GM21515 (cell line): Measurements from ENCODE around the gene TPCN1.
"Not testable (repeated sequence)": the region's sequence is repeated elsewhere in the genome, so short reads cannot be mapped to it uniquely, and the experiment has no call there.

Source experiments
- ATAC-seq: cut with Tn5 transposase; IDR thresholded peaks from one replicate; pipeline ENCODE4 v1.9.1; 2021; ENCODE audit not compliant: unreplicated experiment

TPCN1 gene

GRCh38 chr12:113196582-113196981, 24.7 kb upstream of the TPCN1 start:
- ATAC-seq: no peak

DNA sequence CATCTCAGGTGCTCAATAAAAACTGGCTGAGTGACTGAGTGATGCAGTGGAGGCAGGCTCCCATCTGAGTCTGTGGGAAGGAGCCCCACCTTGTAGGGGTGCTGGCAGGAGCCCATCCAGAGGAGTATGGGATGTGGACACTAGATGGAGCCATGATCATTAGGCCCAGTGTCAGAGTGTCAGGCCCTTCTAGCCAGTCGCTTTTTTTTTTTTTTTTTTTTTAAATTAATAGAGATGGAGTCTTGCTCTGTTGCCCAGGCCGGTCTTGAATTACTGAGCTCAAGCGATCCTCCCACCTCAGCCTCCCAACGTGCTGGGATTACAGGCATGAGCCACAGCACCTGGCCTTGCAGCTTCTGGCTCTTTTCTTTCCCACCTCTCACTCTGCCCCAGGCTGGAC, 24.3 kb upstream of the TPCN1 start:
- ATAC-seq: peak; percentile 79

- ATAC-seq: no peak
These were observed 23.7 kb upstream of the TPCN1 start for GRCh38 chr12:113197518-113198077.

GRCh38 chr12:113198296-113198695, 23.0 kb upstream of the TPCN1 start:
- no peak for ATAC-seq

DNA sequence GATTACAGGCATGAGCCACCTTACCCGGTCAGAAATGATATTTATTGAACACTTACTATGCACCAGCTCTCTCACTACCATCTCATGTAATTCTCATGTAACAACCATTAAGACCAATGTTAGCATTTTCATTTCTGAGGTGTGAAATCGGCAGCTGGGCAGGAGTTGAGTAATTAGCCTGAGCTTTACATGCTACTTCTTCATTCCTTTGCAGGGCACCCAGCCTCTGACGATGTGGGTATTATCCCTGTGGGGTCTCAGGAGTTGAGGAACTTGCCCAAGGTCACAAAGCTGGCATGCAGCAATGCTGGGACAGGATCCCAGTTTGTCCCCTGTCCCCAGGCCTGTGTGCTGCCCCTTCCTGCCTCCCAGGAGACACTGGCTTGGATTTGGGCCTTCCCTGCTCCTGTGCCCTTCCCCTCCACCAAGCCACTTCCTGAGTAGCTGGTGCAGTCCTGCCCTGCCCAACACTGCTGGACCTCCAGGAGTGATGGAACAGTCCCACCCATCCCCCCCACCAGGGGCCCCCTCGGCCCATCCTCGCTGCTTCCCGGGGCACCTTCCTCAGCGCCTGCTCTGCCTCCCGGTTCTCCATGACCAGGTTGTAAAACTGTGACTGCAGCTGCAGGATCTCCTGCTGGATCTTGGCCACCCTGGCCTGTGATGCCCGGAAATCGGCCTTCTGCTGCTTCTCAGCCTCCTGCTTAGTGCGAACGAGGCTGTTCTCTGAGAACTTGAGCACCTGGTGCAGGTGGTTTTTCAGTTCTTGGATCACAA, 21.1 kb upstream of the TPCN1 start:
- no peak for ATAC-seq

GRCh38 chr12:113201187-113202177, 19.8 kb upstream of the TPCN1 start:
- no peak for ATAC-seq

DNA sequence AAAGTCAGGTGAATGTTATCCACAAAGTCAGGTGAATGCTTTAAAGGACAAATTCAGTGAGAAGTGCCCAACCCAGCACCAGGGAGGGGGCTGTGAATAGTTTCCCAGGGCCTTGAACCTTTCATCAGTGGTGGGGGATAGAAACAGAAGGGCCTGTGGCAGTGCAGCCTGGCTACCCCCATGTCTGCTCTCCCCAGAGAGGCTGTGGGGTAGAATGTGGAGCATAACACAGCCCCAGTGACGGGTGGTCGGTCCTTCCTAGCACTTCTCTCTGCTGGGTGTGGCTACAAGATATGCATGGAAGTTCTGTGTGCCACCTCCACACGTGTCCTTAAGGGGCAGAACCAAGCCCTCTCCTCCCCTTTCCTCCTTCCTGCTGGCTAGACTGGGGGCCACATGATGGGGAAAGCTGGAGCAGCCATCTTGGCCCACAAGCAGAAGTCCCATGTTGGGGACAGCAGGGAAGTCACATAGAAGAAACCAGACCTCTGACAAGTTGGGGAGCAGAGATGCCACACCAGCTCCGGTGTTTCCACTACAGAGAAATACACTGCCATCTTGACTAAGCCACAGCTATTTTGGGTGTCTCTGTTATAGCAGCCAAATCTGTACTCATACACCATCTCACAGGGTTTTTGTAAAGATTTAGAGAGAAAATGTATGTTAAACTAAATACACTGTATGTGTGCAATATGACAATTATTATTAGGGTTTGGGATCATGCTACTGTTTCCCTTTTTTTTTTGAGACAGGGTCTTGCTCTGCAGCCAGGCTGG, 18.8 kb upstream of the TPCN1 start:
- no peak for ATAC-seq

DNA sequence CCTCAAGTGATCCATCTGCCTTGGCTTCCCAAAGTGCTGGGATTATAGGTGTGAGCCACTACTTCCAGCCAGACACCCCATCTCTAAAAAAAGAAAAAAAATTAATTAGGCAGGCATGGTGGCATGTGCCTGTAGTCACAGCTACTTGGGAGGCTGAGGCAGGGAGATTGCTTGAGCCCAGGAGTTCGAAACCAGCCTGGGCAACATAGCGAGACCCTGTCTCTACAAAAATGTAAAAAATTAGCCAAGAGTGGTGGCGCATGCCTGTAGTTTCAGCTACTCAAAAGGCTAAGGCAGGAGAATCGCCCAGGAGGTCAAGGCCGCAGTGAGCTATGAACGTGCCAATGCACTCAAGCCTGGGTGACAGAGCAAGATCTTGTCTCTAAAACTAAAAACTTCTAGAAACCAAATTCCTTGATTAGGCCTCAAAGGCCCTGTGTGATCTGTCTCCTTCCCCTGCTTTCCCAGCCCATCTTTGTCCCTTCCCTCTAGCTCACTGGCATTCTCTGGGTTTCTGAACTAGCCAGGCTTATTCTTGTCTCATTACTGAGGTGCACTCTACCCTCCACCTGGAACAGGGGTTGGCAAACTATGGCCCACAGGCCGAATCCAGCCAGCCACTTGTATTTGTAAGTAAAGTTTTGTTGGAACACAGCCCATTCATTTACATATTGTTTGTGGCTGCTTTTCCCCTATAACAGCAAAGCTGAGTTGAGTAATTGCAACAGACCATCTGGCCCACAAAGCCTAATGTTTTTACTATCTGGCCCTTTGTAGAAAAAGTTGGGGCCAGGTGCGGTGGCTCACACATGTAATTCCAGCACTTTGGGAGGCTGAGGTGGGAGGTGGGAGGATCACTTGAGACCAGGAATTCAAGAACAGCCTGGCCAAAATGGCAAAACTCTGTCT, 17.2 kb upstream of the TPCN1 start:
- no peak for ATAC-seq

DNA sequence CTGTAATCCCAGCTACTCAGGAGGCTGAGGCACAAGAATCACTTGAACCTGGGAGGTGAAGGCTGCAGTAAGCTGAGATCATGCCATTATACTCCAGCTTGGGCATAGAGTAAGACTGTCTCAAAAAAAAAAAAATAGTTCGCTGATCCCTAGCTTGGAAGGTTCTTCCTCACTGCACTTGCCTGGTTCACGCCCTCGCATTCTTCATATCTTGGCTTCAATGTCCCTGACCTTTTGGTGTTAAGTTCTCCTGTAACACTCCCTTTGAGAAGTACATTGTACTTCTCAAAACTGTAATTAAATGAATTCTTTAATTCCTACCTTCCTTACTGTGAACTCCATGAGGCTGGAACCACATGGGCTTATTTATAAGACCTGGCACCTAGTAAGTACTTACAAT, 16.5 kb upstream of the TPCN1 start:
- ATAC-seq: no peak

DNA sequence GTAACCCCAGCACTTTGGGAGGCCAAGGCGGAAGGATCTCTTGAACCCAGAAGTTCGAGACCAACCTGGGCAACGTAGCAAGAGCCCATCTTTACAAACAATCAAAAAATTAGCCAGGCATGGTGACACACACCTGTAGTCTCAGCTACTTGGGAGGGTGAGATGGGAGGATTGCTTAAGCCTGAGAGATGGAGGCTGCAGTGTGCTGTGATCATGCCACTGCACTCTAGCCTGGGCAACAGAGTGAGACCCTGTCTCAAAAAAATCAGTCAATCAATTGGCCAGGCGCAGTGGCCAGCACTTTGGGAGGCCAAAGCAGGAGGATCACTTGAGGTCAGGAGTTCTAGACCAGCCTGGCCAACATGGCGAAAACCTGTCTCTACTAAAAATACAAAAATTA, 14.5 kb upstream of the TPCN1 start:
- ATAC-seq: not testable (repeated sequence)

GRCh38 chr12:113207613-113208040, 13.6 kb upstream of the TPCN1 start:
- ATAC-seq: peak; percentile 5

- ATAC-seq: peak; percentile 83
These were observed 13.0 kb upstream of the TPCN1 start for GRCh38 chr12:113208041-113208934.

GRCh38 chr12:113211160-113211559, 10.1 kb upstream of the TPCN1 start:
- ATAC-seq: no peak

DNA sequence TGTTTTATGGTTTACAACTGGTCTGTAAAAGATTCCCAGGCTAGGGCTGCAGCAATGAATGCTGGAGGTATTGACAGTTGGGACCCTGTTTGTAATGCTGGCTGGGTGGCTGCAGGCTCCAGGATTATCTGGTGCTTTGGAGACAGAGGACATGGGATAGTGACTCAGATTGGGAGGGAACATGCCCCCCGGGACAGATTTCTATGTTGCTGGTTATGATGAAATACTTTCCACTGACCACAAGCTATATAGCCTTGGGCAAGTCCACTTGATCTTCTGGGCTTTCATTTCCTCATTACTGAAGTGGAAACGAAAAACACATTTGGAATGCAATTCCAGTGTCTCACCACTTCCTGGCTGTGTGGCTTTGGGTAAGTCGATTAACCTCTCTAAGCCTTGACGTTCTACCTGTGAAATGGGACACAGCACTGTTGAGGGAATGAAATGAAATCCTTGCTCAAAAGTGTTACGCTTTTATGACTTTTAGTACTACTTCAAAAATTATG, 6.3 kb upstream of the TPCN1 start:
- ATAC-seq: no peak

DNA sequence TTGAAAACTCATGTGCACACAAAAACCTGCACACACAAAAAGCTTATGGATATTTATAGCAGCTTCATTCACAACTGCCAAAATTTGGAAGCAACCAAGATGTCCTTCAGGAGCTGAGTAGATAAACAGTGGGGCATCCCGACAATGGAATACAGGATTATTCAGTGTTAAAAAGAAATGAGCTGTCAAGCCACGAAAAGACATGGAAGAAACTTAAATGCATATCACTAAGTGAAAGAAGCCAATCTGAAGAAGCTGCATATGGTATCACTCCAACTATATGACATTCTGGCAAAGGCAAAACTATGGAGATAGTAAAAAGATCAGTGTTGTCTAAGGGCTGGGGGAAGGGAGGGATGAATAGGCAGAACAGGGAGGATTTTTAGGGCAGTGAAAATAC, 5.2 kb upstream of the TPCN1 start:
- no peak for ATAC-seq

DNA sequence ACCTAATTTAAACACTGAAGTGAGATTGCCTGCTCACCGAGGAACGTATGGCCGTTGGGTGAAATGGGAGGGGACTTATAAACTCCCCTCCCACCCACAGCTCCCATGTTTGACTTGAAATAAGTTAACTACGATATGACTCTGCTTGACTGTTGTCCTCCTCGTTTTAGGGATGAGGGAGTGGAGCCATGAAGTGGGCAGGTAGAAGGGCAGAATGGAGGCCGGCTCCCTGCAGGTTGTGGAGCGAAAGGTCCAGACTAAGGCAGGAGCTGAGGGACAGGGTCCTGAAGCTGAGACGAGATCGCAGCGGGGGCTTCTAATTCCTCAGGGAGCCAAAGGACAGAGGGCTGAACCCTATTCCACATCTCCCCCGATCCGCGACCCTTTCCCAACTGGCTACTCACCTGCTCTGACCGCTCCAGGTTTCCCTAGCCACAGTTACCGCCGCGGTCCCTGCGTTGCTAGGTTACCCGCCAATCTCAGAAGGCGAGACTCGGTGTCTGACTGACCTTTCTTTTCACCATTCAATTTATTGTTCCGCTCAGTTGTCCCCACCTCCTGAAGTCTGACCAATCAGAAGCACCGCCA, 577 bp upstream of the TPCN1 start:
- ATAC-seq: peak; percentile 5

DNA sequence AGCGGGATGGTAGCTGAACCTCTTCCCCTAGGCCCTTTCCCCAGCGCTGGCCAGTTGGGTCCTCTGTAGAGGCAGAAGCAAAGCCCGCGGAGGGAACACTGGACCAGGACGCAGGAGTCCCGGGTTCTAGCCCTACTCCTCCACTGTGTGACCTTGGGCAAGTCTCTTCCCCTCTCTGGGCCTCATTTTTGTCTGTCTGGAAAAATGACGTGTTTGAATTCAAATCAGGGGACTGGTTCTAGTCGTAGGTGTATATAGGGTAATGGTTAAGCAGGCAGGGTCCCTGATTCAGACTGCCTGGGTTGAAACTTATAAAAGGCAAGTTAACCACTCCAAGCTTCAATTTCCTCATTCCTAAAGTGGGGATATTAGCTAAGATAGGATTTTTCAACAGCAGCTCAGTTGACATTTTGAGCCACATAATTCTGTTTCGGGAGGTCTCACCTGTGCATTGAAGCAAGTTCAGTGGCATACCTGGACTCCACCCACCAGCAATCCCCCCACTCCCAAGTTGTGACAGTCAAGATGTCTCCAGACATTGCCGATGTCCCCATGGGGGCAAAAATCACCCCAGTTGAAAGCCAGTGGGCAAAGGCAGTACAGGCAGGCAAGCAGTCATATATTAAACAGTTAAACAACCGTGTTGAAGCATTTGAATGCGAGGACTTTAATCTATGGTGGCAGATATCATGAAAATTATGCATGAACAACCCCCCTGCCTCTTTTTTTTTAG, 899 bp downstream of the TPCN1 start:
- ATAC-seq: no peak
